GM23338 (cell line): ENCODE measurements around the gene PGAP3. TPM values are rescaled to one million over a fixed set of nuclear protein-coding genes. Genes with fewer than 3 reads are reported as not detected.

ENCODE experiments used
- ATAC-seq: fragments of 200-7000 bp; cut with Tn5 transposase; 3 replicates; pipeline ENCODE4 v1.9.1; 2020
- DNase-seq: peaks from one replicate; pipeline ENCODE4 v3.0.0-alpha.2; 2015; ENCODE audit warnings: low spot score
- H2AFZ ChIP-seq: fragments of 200-600 bp; sonication (generic); 2 replicates; pipeline ENCODE4 v1.8.0; 2016; ENCODE audit warnings: antibody characterized with exemption, mild to moderate bottlenecking, moderate library complexity
- H3F3A ChIP-seq: fragments of 200-600 bp; sonication (generic); replicated peaks from 2 replicates; pipeline ENCODE4 v1.8.0; 2017; ENCODE audit warnings: antibody characterized with exemption, mixed run types, low read depth
- H3K27ac ChIP-seq: fragments of 200-600 bp; sonication (generic); 2 replicates; pipeline ENCODE4 v1.6.1; 2016; ENCODE audit warnings: low read depth
- H3K27me3 ChIP-seq: fragments of 200-600 bp; sonication (generic); 2 replicates; pipeline ENCODE4 v1.8.0; 2016; ENCODE audit warnings: mild to moderate bottlenecking, mixed run types, moderate library complexity; ENCODE audit not compliant: insufficient read depth
- H3K36me3 ChIP-seq: fragments of 200-600 bp; sonication (generic); 2 replicates; pipeline ENCODE4 v1.8.0; 2016; ENCODE audit warnings: mild to moderate bottlenecking; ENCODE audit not compliant: insufficient read depth
- H3K4me1 ChIP-seq: fragments of 200-600 bp; sonication (generic); 2 replicates; pipeline ENCODE4 v1.8.0; 2016; ENCODE audit warnings: mild to moderate bottlenecking, moderate library complexity; ENCODE audit not compliant: insufficient read depth
- H3K4me2 ChIP-seq: fragments of 200-600 bp; sonication (generic); 2 replicates; pipeline ENCODE4 v1.7.1; 2017; ENCODE audit warnings: mixed run types
- H3K4me3 ChIP-seq: fragments of 200-600 bp; sonication (generic); 2 replicates; pipeline ENCODE4 v1.6.1; 2016; ENCODE audit warnings: mixed run types
- H3K79me2 ChIP-seq: fragments of 200-600 bp; sonication (generic); replicated peaks from 2 replicates; pipeline ENCODE4 v1.8.0; 2017; ENCODE audit warnings: mild to moderate bottlenecking; ENCODE audit not compliant: insufficient read depth
- H3K9me2 ChIP-seq: fragments of 200-600 bp; sonication (generic); 2 replicates; pipeline ENCODE4 v1.8.0; 2017; ENCODE audit not compliant: insufficient read depth
- H4K20me1 ChIP-seq: fragments of 200-600 bp; sonication (generic); replicated peaks from 2 replicates; pipeline ENCODE4 v1.8.0; 2017; ENCODE audit warnings: mild to moderate bottlenecking; ENCODE audit not compliant: insufficient read depth
- H3K27ac Mint-ChIP-seq: 2 replicates; pipeline ENCODE4 v1.8.0; 2020; ENCODE audit warnings: inconsistent platforms, mild to moderate bottlenecking, moderate library complexity, mixed read lengths
- H3K27me3 Mint-ChIP-seq: 3 replicates; pipeline ENCODE4 v1.8.0; 2022; ENCODE audit warnings: low read depth, mild to moderate bottlenecking, moderate library complexity, mixed read lengths, inconsistent platforms; ENCODE audit not compliant: insufficient read depth, poor library complexity
- H3K36me3 Mint-ChIP-seq: 3 replicates; pipeline ENCODE4 v1.8.0; 2021; ENCODE audit warnings: low read depth, mild to moderate bottlenecking, inconsistent platforms, moderate library complexity, mixed read lengths
- H3K4me1 Mint-ChIP-seq: 3 replicates; pipeline ENCODE4 v1.8.0; 2020; ENCODE audit warnings: mild to moderate bottlenecking, inconsistent platforms, mixed read lengths
- H3K4me3 Mint-ChIP-seq: 3 replicates; pipeline ENCODE4 v1.8.0; 2021; ENCODE audit warnings: moderate library complexity, mild to moderate bottlenecking, inconsistent platforms, mixed read lengths
- H3K9me3 Mint-ChIP-seq: 3 replicates; pipeline ENCODE4 v1.8.0; 2020; ENCODE audit warnings: moderate library complexity, mild to moderate bottlenecking, inconsistent platforms, mixed read lengths
- CREB1 ChIP-seq: fragments of 250-450 bp; sonication (Bioruptor Pico); IDR thresholded peaks from 2 replicates; pipeline ENCODE4 v1.5.0; 2020; ENCODE audit warnings: low read depth, mild to moderate bottlenecking, moderate library complexity
- CTCF ChIP-seq, 2 experiments: fragments of 200-600 bp in 1 of 2; sonication (generic) in 1 of 2; conservative IDR thresholded peaks; 2 replicates each; pipeline versions ENCODE4 v1.5.1 to v1.6.1; 2016 to 2017; ENCODE audit warnings: antibody characterized with exemption in 2 of 2, low read depth in 2 of 2, mild to moderate bottlenecking in 2 of 2, moderate library complexity in 1 of 2
- ETS1 ChIP-seq: IDR thresholded peaks from 2 replicates; pipeline ENCODE4 v1.6.1; 2016; ENCODE audit warnings: antibody characterized with exemption
- EZH2 ChIP-seq: fragments of 200-600 bp; sonication (generic); IDR thresholded peaks from one replicate; pipeline ENCODE4 v1.8.0; 2017; ENCODE audit warnings: antibody characterized with exemption, mild to moderate bottlenecking, low read depth; ENCODE audit not compliant: unreplicated experiment
- EZH2phosphoT487 ChIP-seq: fragments of 200-600 bp; sonication (generic); IDR thresholded peaks from one replicate; pipeline ENCODE4 v1.8.1; 2018; ENCODE audit warnings: antibody characterized with exemption; ENCODE audit not compliant: unreplicated experiment
- JUNB ChIP-seq: IDR thresholded peaks from one replicate; pipeline ENCODE4 v1.6.1; 2016; ENCODE audit warnings: antibody characterized with exemption; ENCODE audit not compliant: unreplicated experiment
- NANOG ChIP-seq: IDR thresholded peaks from 2 replicates; pipeline ENCODE4 v1.6.1; 2016; ENCODE audit warnings: antibody characterized with exemption, borderline replicate concordance
- POLR2AphosphoS5 ChIP-seq: IDR thresholded peaks from 2 replicates; pipeline ENCODE4 v1.6.1; 2016; ENCODE audit warnings: antibody characterized with exemption, low read depth
- REST ChIP-seq: IDR thresholded peaks from one replicate; pipeline ENCODE4 v1.6.1; 2018; ENCODE audit warnings: antibody characterized with exemption; ENCODE audit not compliant: unreplicated experiment
- STAT1 ChIP-seq: IDR thresholded peaks from one replicate; pipeline ENCODE4 v1.6.1; 2016; ENCODE audit warnings: antibody characterized with exemption; ENCODE audit not compliant: unreplicated experiment
- ZNF114 ChIP-seq: fragments of 250-450 bp; sonication (Bioruptor Pico); IDR thresholded peaks from 2 replicates; pipeline ENCODE4 v1.5.0; 2020; ENCODE audit warnings: mild to moderate bottlenecking, moderate library complexity
- ZNF331 ChIP-seq: fragments of 250-450 bp; sonication (Bioruptor Pico); IDR thresholded peaks from 2 replicates; pipeline ENCODE4 v1.5.0; 2020; ENCODE audit warnings: low read depth, mild to moderate bottlenecking, moderate library complexity
- ZNF462 ChIP-seq: fragments of 250-450 bp; sonication (Bioruptor Pico); IDR thresholded peaks from 2 replicates; pipeline ENCODE4 v1.5.0; 2020; ENCODE audit warnings: mild to moderate bottlenecking, moderate library complexity
- polyA plus RNA-seq: library from polyadenylated mRNA; unstranded; fragments of >200 nt; fragmentation: Nextera tagmentation; extraction: Ambion mirVana; gene quantifications from 2 replicates; pipeline ENCODE4 v1.2.1, GENCODE V29; 2016
- total RNA-seq: library from RNA; depleted of rRNA; stranded (reverse); fragments of >200 nt; shearing (Covaris generic); gene quantifications from 2 replicates; pipeline ENCODE4 v1.2.3, GENCODE V29; 2014

The PGAP3 gene
- total and polyA plus RNA-seq, 2 experiments from 2014 or later: 7.0 to 10.7 TPM

GRCh38 chr17:39714234-39714633 is 26.4 kb upstream of the PGAP3 start:
- no peak for TF ChIP-seq CREB1 (CRISPR knock-in tag)
- no peak for TF ChIP-seq JUNB
- no peak for TF ChIP-seq ZNF114 (CRISPR knock-in tag)
- no peak for TF ChIP-seq ZNF462 (CRISPR knock-in tag)
- no peak for TF ChIP-seq CTCF (conservative IDR thresholded peaks at IDR 0.05; ENCODE audit: low read depth in 2 of 2)
- TF ChIP-seq EZH2phosphoT487: no peak
- no peak for TF ChIP-seq ETS1
- TF ChIP-seq ZNF331 (CRISPR knock-in tag): no peak
- TF ChIP-seq REST: no peak
- no peak for TF ChIP-seq STAT1
- no peak for TF ChIP-seq EZH2
- no peak for TF ChIP-seq POLR2AphosphoS5
- no peak for TF ChIP-seq NANOG
- no peak overlapping the region for H3K27ac ChIP-seq
- H3K4me3 ChIP-seq: no peak overlapping the region
- Mint-ChIP-seq H3K36me3 (peaks cover 91% of the 10 kb centered on the region), H3K4me3 (no peak overlapping the region), H3K27ac (no peak overlapping the region), H3K27me3 (peaks cover 20% of the 10 kb centered on the region), H3K4me1 (no peaks in the 10 kb centered on the region), H3K9me3 (no peaks in the 10 kb centered on the region)
- no peaks in the 10 kb centered on the region for H3K79me2 ChIP-seq
- H3K36me3 ChIP-seq: peaks cover 40% of the 10 kb centered on the region
- H3K4me2 ChIP-seq: no peak overlapping the region
- H3K9me2 ChIP-seq: no peaks in the 10 kb centered on the region
- no peak overlapping the region for H2AFZ ChIP-seq
- H3K27me3 ChIP-seq: no peaks in the 10 kb centered on the region
- H4K20me1 ChIP-seq: peaks cover 10% of the 10 kb centered on the region
- DNase-seq (no peak), ATAC-seq (no peak)
- H3K4me1 ChIP-seq: no peaks in the 10 kb centered on the region
- peaks cover 6% of the 10 kb centered on the region; the same call in 1 of the 2 replicates for H3F3A ChIP-seq
